Activated CD4-positive, alpha-beta T cell treated with anti-CD3 and anti-CD28 coated beads, Interleukin-10, Interleukin-2, amounts not matched to agents 100 ng/mL and 50 ng/mL, durations not matched to agents 16 hours and 8 hours (primary cell): ENCODE results near the gene LIN7C.
A peak's percentile ranks its signal among the peaks of the same experiment; 100 is the strongest.

Source experiments
- DNase-seq: peaks from one replicate; pipeline ENCODE4 v3.0.0-alpha.2; 2020

Gene LIN7C

DNA sequence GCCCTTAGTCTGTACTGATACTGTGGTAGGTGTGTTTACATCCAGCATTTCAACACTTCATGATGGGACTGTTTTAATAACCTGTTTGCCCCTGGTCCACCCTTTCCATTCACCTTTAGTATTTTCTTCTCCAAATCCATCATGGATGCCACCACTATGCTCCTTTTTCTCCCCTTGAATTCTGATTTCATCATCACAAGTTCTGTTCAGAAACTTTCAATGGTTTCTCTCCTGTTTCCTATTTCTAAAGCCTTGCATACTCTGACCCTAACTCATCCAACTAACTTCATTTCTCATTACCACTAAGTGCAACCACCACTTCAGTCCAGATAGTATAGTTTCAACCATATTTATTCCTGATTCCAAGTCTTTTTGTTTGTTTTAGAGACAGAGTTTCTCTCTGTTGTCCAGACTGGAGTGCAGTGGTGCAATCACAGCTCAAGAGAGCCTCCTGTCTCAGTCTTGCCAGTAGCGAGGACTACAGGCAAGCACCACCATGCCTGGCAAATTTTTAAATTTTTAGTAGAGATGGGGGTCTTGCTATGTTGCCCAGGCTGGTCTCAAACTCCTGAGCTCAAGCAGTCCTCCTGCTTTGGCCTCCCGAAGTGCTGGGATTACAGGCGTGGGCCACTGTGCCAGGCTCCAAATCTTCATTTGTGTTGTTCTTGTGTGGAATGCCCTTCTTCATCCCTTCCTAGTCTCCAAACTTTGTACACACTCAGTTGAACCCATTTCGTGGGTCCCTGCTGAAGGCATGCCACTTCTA lies 1.2 kb upstream of the LIN7C start:
- DNase-seq = no peak

DNA sequence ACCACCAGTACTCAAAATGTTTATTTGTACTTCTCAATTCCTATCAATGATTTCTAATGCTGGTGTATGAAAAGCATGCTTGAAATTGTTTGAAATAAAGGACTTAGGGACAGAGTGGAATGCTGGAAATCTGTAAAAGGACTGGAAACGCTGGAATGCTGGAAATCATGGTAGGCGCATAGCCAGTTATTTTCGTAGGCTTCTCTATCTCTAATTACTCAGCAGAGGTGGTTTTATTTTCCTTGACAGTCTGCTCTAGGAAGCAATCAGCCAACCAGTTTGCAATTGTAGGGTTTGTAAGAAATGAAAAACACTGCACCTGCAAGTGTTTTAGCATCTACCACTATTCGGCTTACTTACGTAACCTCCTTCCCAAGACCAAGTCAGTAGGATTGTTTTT lies 788 bp downstream of the LIN7C start:
- DNase-seq = no peak

DNA sequence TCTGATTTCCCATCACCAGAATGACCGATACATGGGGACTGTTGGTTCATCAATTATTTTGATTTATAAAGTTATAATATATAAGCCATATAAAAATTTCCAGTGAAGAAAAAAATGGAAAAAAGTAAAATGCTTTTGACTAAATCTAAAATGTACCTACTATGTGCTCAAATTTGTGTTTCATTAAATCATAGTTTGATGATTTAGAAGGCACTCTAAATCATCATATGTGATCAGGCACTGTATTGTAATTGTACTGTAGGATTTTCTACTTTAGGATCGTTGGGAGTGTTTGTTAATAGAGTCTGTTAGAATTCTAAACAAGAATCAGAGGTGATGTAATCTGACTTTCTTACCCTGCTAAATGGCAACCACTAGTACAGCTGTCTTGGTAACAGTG lies 2.4 kb downstream of the LIN7C start:
- DNase-seq = no peak

DNA sequence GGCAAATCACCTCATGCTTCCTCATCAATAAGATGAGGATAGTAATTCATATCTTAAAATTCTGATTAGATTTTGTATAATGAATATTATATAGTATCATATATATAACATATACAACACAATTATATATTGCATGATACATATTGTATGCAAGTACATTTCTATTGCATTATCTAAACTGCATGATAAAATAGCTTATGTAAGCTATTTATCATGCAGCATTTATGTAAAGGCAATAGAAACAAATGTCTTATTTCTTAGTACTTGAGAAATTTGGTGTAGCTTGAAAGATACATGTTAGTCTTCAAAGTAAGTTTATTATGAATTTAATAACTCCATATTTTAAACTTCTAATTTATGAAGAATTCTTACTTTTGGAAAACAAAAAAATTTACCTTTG lies 5.5 kb downstream of the LIN7C start:
- no peak for DNase-seq

DNA sequence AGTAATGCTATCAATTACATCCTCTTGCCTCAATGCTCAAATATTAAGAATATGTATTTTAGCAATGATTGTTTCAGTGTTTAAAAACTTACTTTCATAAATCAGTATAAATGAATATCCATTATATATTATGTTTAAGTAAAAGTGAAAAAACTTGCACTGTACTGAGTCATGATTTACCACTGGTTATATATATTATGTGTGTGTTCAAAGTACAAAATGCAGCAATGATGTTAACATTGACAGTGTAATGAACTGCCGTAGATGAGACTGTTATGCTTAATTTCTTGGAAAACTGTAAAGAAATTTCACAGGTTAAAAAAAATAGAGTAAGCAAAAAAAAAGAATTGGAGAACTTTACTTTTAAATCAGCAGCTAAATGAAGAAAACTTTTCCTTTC lies 8.7 kb downstream of the LIN7C start:
- DNase-seq = no peak

DNA sequence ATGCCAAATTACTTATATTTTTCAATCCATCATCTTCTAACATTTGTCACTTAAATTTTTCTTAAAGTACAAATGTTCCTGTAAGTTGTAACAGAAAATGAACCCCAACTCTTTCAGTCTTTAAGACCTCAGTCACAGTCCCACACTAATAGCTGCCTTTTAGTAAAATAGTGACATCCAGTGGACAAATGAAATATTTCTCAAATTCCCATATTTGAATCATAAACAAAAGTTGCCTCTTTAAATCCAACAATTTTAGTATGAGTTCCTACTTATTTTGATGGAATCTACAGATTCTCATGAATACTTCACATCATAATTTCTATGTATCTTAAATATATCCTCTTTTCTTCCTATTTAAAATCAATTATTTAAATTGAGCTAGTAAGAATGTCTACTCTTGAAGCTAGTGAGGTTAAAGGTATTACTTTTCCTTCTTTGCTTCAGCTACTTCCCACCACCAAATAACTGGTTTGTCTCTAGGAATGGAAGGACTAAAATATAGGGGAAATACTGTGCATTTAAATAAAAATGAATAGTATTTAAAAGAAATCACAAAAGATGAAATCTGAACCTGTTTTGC lies 9.2 kb downstream of the LIN7C start:
- DNase-seq = peak; percentile 28

DNA sequence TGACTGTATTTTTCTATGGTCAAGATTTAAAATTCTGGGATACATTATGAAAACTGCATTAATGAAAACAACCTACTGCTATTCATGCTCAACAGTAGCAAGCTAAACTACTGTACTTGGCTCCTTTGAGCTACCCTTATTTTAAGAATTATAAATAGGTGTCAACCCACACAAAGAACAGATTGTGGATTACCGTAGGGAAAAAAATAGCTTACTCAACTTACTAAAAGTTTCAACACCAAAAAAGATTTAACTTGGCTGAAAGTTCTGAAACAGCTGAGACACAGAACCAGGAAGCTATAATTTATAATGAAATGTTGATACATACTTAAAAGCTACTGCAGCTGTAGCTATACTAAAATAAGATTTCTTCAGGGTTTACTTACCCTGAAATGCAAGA lies 10.1 kb downstream of the LIN7C start:
- DNase-seq = no peak

DNA sequence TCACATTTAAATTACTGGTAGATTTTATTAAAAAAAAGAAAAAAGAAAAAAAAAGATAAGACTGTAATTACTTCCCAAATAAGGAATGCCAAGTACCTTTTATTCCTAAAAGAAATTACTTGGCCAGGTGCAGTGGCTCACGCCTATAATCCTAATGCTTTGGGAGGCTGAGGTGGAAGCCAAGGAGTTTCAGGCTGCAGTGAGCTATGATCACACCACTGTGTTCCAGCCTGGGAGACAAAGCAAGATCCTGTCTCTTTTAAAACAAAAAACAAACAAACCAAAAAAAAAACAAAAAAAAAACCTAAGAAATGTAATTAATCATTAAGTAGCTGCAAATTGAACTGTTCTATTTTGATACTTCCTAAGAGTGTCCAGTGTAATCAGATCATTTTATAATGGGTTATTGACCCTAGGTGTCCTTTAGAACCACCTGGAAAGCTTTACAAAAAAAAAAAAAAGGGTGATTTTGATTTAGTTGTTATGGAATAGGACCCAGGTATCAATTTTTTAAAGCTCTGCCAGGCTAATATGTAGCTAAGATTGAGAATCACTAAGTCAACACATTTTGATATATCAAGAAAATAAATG lies 10.8 kb downstream of the LIN7C start:
- DNase-seq = no peak

DNA sequence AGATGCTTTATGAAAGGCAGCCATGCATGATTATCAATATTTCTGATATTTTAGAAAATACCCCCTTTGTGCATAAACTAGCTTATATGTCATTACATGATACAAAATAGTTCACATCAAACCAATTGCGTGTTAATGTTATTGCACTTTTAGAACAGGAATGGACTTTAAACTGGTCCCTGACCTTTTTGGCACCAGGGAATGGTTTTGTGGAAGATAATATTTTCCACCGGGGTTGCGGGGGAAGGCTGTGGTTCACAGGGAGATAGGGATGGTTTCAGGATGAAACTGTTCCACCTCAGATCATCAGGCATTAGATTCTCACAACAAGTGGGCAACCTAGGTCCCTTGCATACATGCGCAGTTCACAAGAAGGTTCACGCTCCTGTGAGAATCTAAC lies 17.5 kb downstream of the LIN7C start:
- DNase-seq = no peak

DNA sequence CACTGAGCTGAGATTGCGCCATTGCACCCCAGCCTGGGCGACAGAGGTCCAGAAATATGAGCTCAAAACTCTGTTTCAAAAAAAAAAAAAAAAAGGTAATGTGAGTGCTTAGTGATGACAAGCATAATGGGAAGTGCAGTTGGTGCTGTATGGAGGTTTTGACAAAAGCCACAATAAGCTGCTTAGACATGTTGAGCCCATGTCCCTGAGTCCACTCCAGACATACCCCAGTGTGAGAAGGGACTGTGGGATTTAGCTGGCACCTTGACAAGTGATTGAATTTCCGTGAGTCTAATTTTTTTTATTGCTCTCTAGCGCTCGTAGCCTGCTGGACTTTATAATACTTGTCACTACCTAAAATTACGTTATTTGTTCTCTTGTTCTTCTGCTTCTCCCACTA lies 18.9 kb downstream of the LIN7C start:
- DNase-seq = no peak

DNA sequence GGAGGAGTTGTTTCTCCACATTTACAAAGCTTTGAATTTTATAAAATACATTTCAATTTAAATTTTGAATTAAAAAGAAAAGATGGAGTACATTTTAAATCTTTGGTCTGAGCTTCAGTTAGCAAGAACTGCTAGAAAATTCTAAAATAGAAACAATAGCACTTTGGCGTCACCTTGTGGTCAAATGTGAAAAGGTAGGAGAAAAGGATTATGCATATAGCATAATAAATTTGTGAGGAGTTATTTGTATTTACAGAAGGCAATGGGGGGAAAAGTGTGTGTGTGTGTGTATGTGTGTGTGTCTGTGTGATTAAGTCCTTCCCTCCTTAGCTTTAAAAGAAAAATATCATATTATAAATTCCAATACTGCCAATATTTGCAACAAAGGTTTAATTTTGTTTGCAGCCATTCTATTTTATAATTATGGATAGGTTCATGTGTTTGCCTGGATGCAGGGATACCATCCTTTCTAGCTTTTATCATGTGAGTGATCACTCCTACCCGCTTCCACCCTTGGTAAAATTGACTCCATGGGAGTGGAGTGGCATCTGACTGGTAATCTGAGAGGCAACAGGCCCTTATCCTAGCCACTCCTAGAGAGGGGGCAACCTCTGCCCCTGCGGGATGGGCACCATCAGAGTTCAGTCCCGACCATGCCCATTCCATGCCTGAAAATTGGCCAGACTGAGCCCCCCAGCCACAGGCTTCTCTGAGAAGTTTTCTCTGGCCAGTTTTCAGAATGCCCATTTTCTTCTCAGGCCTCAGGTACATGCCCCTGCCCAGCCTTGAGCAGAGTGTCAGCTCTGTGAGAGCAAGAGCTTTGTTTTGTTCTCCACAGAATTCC lies 20.4 kb downstream of the LIN7C start:
- peak; percentile 50 for DNase-seq

DNA sequence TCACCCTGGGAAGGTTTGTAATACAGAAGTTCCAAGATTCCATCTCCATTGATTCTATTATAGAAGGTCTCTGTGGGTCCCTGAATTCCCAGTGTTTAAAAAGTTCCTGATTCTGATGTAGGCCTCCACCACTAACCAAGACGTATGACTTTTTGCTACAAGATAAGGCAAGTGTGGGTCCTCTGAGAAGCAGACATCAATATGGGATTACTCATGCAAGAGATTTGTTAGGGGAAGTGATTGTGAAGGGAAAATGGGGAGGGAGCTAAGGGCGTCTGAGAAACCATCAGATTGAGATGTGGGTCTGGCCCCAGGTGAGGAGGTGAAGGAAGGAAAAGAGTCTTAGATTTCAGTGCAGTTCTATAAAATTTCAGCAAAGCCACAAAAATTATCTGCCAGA lies 23.8 kb downstream of the LIN7C start:
- DNase-seq = no peak

DNA sequence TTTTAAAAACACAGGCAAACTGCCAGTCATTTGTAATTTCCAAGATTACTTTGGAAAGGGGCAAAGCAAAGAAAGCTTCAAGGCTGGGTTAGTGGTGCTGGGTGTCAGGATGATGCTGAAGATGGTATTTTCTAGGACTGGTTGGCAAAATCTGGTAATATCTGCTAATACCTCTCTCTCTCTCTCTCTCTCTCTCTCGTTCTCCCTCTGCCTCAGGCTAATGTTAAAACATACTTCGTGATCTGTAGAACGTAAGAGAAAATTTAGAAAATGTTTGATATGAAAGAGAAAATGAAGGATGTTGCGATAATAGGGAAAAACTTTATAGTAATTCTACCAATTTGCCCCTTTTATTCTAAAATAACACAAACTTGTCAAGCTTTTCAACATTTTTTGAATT lies 24.6 kb downstream of the LIN7C start:
- no peak for DNase-seq

DNA sequence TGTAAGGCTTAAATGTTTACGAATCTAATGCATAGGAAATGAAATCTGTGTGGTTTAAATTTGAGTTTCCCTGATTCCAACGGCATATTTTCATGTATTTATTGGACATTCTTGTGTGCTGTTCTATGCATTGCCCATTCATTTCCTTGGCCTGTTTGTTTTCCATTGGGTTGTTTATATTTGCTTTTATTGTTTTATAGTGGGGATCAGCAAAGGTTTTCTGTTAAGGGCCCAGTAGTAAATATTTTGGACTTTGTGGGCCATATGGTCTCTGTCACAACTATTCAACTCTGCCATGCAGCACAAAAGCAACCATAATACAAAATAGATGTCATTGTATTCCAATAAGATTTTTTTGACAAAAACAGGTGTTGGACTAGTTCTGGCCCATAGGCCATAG lies 28.7 kb downstream of the LIN7C start:
- DNase-seq = no peak

DNA sequence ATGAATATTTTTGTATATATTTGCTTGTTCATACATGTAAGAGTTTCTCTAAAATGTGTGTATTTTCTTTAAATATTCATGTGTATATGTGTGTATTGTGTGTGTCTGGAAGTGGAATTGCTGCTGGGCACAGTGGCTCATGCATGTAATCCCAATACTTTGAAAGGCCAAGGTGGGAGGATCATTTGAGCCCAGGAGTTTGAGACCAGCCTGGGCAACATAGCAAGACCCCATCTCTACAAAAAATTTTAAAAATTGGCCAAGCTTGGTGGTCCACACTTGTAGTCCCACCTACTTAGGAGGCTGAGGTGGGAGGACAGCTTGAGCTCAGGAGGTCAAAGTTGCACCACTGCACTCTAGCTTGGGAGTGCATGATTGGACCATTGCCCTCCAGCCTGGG lies 29.3 kb downstream of the LIN7C start:
- no peak for DNase-seq

DNA sequence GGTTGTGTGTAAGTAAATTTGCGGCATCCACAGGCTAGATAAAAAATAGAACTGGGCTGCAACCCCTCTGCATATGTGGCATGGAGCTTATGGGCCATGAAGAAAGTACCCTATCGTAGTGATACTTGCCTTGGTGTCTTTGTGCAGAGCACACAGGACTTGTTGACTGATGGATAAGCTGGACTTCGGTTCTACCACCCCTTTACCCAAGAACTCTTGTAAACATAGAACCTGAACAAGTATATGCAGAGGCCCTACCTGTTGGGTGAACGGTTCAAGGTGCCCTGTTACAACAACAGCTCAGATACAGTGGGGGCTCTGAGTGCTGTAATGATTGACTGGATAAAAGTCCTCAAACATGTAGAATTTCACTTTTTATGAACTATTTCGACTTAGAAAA lies 30.9 kb downstream of the LIN7C start:
- no peak for DNase-seq

DNA sequence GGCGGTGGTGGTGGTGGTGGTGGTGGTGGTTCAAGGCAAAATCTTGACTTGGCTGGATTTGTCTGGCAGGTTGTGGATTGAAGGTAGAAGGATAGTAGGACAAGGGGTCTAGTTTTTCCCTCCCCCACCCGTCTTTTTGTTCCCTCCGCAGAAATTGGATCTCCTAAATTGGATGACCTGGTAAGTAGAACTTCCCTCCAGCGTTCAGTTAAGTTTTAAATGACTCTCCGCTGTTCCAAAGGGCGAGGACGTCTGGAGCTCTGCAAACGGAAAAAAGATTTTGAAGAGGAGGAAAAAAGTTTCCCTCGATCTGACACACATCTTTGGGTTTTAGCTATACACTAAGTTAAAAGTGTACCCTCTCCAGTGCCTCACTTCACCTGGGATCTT lies 33.6 kb downstream of the LIN7C start:
- DNase-seq = no peak

DNA sequence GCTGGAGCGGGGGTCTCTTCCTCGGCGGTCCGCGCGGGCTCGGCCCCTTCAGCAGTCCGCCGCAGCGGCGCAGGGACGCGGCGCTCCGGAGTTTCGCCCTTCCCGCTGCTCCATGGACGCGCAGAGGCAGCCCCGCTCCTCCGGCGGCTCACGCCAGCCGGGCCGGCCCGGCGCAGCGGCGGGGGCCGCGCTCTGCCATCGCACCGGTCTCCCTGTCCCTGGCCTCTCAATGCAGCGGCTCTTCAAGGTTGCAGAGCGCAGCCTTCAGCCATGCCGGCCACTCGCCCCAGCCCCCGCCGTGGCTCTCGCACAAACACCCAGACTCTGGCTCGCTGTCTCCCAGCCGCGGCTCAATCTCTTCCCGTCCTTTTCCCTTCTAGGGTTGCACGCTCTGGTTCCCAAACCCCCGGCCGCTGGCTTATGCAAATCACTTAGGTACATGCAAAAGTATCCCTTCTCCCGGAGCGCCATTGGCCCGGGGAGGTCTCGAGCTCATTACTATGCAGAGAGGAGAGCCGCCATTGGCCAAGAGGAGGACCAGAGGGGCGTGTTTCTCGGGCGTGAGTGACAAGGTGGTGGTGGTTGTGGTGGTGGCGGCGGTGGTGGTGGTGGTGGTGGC lies 34.1 kb downstream of the LIN7C start, which contains the start of gene LGR4:
TSS of gene LGR4 (minus strand) at position 393 of the 619 bp plus-strand sequence. CDS start 488 bp downstream, outside the sequence.
- DNase-seq = peak; percentile 72

DNA sequence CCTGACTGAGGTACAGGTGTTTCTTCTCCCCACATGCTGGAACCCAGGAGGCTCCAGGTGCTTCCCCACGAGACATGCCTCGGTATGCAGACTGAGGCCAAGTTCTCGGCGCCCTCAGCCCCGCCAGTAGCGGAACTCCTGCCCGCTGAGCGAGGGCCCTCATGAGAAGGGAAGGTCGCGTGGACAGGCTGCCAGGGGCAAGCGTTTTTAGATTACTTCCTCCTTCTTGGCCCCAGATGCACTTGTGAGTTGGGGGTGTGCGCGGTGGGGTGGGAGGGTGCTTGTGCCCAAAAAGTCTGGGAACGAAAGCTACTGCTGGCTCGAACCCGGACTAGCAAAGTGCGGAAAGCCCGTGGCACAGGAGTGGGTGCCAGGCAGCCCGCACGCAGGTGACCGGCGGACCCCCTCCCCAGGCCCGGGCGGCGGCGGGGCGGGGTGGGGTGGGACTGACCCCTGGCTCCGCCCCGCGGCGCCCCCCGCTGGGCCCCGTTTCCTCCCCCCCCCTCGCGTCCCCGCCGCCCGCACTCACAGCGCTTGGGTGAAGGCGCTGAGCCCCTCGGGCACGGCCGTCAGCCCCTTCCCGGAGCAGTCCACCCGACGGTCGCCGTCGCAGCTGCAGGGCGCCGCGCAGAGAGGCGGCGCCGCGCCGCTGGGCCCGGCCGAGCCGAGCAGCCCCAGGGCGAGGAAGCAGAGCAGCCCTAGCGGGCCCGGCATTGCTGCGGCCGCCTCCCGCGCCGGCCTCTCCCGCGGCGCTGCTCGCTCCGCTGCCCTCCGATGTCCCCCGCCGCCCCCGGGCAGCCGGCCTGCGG lies 34.8 kb downstream of the LIN7C start:
- DNase-seq = peak; percentile 7

DNA sequence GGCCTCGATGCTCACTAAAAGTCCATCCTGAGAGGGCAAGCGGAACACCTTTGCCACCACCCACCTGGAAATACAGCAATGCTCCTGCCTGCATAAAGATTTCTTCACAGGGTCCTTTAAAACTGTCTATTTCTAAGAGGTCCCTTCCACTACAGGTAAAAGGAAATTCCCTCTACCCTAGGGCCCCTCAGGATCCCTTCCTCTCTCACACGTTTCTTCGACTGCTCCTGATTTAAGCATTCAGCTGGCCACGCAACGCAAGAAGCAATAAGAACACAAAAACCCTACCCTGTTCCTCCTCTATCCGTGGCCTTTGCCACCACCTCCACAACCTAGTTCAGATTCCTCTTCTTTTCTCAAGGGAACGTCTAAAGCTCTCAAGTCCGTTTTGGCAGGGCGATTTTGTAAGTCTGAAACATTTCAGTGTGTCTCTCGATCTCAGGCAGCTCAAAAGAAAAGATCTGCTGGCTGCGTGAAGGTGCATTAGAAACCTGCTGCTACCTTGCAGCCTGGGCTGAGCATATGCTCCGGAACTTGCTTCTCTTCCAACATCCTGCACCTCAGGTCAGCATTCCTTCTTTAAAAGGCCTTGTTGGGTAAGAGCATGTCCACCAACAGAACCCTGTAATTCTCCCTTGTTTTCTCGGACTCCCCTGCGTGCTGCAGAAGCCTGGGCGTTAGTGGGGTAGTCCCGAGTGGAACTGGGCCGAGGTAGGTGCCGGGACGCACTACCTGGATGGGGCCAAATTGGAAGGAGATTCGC lies 35.6 kb downstream of the LIN7C start:
- DNase-seq = no peak

DNA sequence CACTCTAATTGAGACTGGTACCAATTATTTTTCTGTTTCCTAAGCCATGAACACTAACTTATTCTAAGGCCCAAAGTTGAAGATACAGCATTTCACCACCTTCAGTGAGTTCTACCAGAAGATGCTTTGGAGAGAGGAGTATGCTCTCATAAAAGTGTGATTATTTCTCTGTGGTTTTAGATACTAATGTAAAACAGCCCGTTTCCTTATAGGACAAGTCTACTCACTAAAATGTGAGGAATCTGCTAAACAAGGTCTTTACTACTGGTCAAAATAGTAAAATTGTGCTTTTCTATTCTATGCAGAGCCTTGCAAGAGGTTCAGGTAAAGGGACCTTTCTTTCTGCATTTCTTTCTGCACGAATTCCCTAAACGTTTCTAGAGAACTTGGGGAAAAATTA lies 36.4 kb downstream of the LIN7C start:
- no peak for DNase-seq
